Measurements from ENCODE around the gene PRKCA. TPM values are rescaled to one million over a fixed set of nuclear protein-coding genes. Genes with fewer than 3 reads are reported as not detected.
"Not testable (repeated sequence)": the region's sequence is repeated elsewhere in the genome, so short reads cannot be mapped to it uniquely, and the experiment has no call there.

The PRKCA gene
- total RNA-seq, 1 donor from 2014 or later = 5.4 TPM

- intact Hi-C loops (cut with DNase I) = no loop called here
- ATAC-seq (ENCODE audit: poor library complexity) (no peak), DNase-seq (no peak)
These were observed 184.7 kb downstream of the PRKCA start for GRCh38 chr17:66487121-66487520.

GRCh38 chr17:66487981-66488468, 185.6 kb downstream of the PRKCA start:
- intact Hi-C loops (cut with DNase I) = no loop called here
- ATAC-seq (ENCODE audit: poor library complexity) (no peak), DNase-seq (no peak)

- intact Hi-C loops (cut with DNase I) = no loop called here
- ATAC-seq (ENCODE audit: poor library complexity) (no peak), DNase-seq (no peak)
These were observed 186.5 kb downstream of the PRKCA start for GRCh38 chr17:66488864-66489263.

- intact Hi-C loops (cut with DNase I); ATAC-seq (ENCODE audit: poor library complexity); DNase-seq: not testable (repeated sequence)
These were observed 187.2 kb downstream of the PRKCA start for GRCh38 chr17:66489576-66489975.

- no peak for DNase-seq
- ATAC-seq (ENCODE audit: poor library complexity) = no peak
- intact Hi-C loops (cut with DNase I) = no loop called here
These were observed 188.8 kb downstream of the PRKCA start for GRCh38 chr17:66491213-66491612.

- ATAC-seq (ENCODE audit: poor library complexity) = no peak
- DNase-seq = no peak
- intact Hi-C loops (cut with DNase I) = no loop called here
These were observed 189.3 kb downstream of the PRKCA start for GRCh38 chr17:66491665-66492064.

GRCh38 chr17:66492080-66492479, 189.7 kb downstream of the PRKCA start:
- ATAC-seq (ENCODE audit: poor library complexity) (no peak), DNase-seq (no peak)
- intact Hi-C loops (cut with DNase I) = no loop called here

- DNase-seq = no peak
- intact Hi-C loops (cut with DNase I) = no loop called here
- ATAC-seq (ENCODE audit: poor library complexity) = no peak
These were observed 190.2 kb downstream of the PRKCA start for GRCh38 chr17:66492561-66493005.

GRCh38 chr17:66493283-66494019, 191.0 kb downstream of the PRKCA start:
- ATAC-seq (ENCODE audit: poor library complexity) (no peak), DNase-seq (no peak)
- intact Hi-C loops (cut with DNase I) = no loop called here

- intact Hi-C loops (cut with DNase I) = no loop called here
- no peak for DNase-seq
- ATAC-seq (ENCODE audit: poor library complexity) = no peak
These were observed 191.8 kb downstream of the PRKCA start for GRCh38 chr17:66494023-66494803.

GRCh38 chr17:66495035-66495434, 192.6 kb downstream of the PRKCA start:
- ATAC-seq (ENCODE audit: poor library complexity) (no peak), DNase-seq (no peak)
- intact Hi-C loops (cut with DNase I) = no loop called here

GRCh38 chr17:66496306-66496705, 193.9 kb downstream of the PRKCA start:
- ATAC-seq (ENCODE audit: poor library complexity) = no peak
- DNase-seq = no peak
- intact Hi-C loops (cut with DNase I) = no loop called here

GRCh38 chr17:66498580-66498979, 196.2 kb downstream of the PRKCA start:
- intact Hi-C loops (cut with DNase I) = no loop called here
- no peak for ATAC-seq (ENCODE audit: poor library complexity)
- no peak for DNase-seq

GRCh38 chr17:66506641-66507040, 204.2 kb downstream of the PRKCA start:
- intact Hi-C loops (cut with DNase I) = no loop called here
- DNase-seq = no peak
- ATAC-seq (ENCODE audit: poor library complexity) = no peak

GRCh38 chr17:66507103-66507923, 204.9 kb downstream of the PRKCA start:
- intact Hi-C loops (cut with DNase I) = no loop called here
- ATAC-seq (ENCODE audit: poor library complexity) (peak; percentile 73), DNase-seq (no peak)

- DNase-seq (no peak), ATAC-seq (ENCODE audit: poor library complexity) (no peak)
- intact Hi-C loops (cut with DNase I) = no loop called here
These were observed 205.8 kb downstream of the PRKCA start for GRCh38 chr17:66507982-66508760.

- DNase-seq (no peak), ATAC-seq (ENCODE audit: poor library complexity) (peak; percentile 36)
- intact Hi-C loops (cut with DNase I) = no loop called here
These were observed 206.8 kb downstream of the PRKCA start for GRCh38 chr17:66508896-66509844.
